Dendritic cell treated with granulocyte-macrophage colony-stimulating factor and Interleukin-4, amounts not matched to agents 40 ng/mL and 50 ng/mL, for 4 days (primary cell): Measurements from ENCODE around the gene SIGLEC12.

Experiments
- H3K27ac Mint-ChIP-seq: one replicate; pipeline ENCODE4 v1.8.0; 2022; ENCODE audit warnings: mild to moderate bottlenecking, mixed read lengths
- H3K27me3 Mint-ChIP-seq: one replicate; pipeline ENCODE4 v1.8.0; 2022; ENCODE audit warnings: mild to moderate bottlenecking, mixed read lengths
- H3K36me3 Mint-ChIP-seq: one replicate; pipeline ENCODE4 v1.8.0; 2022; ENCODE audit warnings: low read depth, mixed read lengths
- H3K4me1 Mint-ChIP-seq: one replicate; pipeline ENCODE4 v1.8.0; 2022; ENCODE audit warnings: low read depth, mixed read lengths
- H3K4me3 Mint-ChIP-seq: one replicate; pipeline ENCODE4 v1.8.0; 2022; ENCODE audit warnings: mild to moderate bottlenecking, moderate library complexity, mixed read lengths
- H3K9me3 Mint-ChIP-seq: one replicate; pipeline ENCODE4 v1.8.0; 2022; ENCODE audit warnings: mixed read lengths
- intact Hi-C: fragments of 100-400 bp; cut with micrococcal nuclease; formaldehyde crosslinking; loops from one replicate; pipeline ENCODE4 v1.15.0; 2022

The SIGLEC12 gene

DNA sequence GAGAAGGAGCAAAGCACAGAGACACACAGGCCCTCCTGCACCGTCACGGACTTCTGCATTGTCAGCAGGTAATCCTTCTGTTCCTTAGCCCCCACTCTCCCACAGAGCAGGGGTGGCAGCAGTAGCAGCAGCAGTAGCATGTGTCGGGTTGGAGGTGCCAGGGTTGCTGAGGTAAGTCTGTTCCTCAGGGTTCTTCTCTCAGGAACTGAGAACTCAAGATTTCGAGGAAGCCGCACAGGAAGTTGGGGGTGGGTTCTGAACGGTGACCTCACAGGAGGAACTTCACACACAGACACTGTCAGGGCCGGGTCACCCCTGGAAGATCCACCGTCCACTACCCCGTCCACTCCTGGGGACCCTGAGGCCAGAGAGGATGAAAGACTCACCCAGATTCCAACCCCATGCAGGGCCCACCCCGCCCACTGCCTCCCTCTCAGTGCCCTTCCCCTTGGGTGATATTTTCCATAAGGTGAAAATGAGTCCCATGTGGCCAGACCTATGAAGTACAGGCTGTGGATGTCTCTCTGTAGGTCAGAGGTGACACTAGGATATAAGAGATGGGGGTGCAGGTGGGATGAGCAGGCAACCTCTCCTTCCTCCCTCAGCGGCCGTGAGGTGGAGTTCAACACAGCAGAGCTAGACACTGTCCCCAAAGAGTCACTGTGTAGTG lies at the start of gene SIGLEC12:
SIGLEC12 (minus strand) TSS at position 207 of the 670 bp plus-strand sequence; CDS start at position 140, 67 bp downstream.
- H3K27me3 Mint-ChIP-seq = peaks cover 12% of the 10 kb centered on the region

DNA sequence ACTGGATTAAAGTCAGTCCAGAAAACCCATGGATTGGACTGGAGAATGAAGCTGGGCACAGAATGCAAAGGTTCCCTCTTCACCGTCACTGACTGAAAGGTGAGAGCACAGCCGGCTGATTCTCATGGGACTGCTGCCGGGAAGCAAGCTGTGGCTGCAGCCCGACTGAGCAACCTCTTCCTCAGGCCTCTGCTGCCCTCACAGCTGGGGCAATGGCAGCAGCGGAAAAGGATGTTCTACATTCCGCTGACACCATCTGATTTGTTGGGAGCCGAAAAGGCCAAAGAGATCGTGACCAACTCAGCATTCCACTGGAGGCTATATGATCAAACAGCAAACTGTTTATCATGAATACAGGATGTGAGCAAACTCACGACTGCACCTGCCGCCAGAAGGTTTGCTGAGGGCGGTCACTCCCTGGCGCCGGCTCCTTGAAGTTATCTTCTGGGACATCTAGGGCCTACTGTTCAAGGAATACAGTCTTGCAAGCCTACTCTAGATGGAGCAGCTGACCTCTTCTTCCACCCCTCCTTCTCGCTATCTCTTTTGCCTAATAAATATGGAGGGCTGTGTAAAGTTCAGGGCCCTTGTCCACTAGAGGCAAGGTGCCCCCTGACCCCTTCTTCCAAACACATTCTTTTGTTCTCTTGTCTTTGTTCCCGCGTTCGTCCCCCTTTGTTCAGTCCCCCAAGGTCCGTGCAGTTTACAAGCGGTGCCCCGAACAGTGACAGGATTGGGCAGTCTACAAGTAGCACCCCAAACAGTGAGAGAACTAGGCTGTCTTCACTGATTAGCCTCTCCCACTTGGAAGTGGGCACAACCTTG lies 49.5 kb upstream of the SIGLEC12 start:
- H3K9me3 Mint-ChIP-seq = no peaks in the 10 kb centered on the region
- peak overlapping the region; percentile 1 for H3K4me3 Mint-ChIP-seq
- no peak overlapping the region for H3K27ac Mint-ChIP-seq
- H3K4me1 Mint-ChIP-seq = peaks cover 47% of the 10 kb centered on the region
- H3K36me3 Mint-ChIP-seq = no peaks in the 10 kb centered on the region
- peaks cover 73% of the 10 kb centered on the region for H3K27me3 Mint-ChIP-seq
- intact Hi-C loops = loop anchor here (5.0 kb wide), 1 partner anchor 56 kb away; no protein-coding TSS in a partner anchor

More for the DNA sequence above, at the start of gene SIGLEC12:
- Mint-ChIP-seq H3K4me1 (peaks cover 84% of the 10 kb centered on the region), H3K27ac (peak within 1 kb of the TSS; percentile 62), H3K9me3 (peaks cover 28% of the 10 kb centered on the region), H3K4me3 (peak within 1 kb of the TSS; percentile 45), H3K36me3 (peaks cover 23% of the 10 kb centered on the region)
- intact Hi-C loops = no loop called here

DNA sequence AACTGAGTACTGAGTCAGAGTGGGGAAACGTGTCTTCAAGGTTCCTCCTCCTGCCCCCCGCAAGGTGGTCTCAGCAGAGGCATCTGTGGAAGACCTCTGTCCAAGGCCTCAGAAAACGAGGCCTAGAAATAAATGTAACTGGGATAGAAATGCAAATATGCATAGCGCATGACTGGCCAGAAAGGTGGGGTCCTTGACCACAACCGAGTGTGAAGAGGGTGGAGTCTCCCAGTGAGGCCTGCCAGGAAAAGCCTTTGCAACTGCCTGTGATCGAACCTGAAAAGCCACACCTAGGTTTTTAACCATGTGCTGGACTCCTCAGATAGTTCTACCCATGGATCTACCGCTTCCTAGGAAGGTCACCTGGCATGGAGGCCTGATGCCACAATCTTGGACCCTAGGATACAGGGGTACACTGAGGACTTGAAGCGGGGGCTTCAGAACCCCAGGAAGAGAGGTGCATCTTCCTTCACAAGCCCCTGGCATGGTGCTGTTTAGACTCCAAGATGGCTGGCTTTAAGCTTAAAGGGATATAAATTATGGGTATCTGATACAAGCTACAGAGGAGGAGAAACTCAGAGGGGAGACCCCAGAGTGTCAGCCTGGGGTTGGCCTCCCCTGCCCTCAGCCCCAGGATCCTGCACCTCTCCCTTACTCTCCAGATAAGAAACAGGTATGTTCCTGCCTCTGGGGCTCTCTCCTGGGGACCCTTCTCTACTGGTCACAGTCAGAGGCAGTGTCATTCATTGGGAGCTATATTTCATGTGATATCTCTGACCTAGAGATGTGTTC lies 48.1 kb upstream of the SIGLEC12 start:
- H3K9me3 Mint-ChIP-seq = no peaks in the 10 kb centered on the region
- H3K27ac Mint-ChIP-seq = no peak overlapping the region
- H3K36me3 Mint-ChIP-seq = no peaks in the 10 kb centered on the region
- H3K4me1 Mint-ChIP-seq = peaks cover 51% of the 10 kb centered on the region
- H3K27me3 Mint-ChIP-seq = peaks cover 80% of the 10 kb centered on the region
- intact Hi-C loops = loop anchor here (5.0 kb wide), 1 partner anchor 58 kb away; no protein-coding TSS in a partner anchor
- no peak overlapping the region for H3K4me3 Mint-ChIP-seq

DNA sequence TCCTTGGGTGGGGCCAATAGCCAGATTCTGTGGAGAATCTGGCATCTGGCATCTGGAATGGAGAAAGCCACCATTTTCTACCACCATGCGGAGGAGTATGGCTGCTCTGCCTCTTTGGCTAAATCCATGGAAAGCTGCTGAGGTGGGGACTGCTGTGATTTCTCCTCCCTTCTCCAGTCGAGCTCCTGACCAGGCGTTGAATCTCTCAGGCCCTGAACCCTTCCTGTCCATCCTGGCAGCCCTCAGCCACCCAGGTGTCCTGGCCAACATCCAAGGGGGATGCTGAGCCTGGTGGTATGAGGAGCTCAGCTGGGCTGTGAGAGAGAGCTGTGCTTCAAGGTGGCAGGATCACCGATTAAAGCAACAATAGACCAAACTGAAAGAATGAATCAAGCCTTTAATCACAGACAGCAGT lies 47.3 kb upstream of the SIGLEC12 start:
- intact Hi-C loops = no loop called here
- no peak overlapping the region for H3K27ac Mint-ChIP-seq

DNA sequence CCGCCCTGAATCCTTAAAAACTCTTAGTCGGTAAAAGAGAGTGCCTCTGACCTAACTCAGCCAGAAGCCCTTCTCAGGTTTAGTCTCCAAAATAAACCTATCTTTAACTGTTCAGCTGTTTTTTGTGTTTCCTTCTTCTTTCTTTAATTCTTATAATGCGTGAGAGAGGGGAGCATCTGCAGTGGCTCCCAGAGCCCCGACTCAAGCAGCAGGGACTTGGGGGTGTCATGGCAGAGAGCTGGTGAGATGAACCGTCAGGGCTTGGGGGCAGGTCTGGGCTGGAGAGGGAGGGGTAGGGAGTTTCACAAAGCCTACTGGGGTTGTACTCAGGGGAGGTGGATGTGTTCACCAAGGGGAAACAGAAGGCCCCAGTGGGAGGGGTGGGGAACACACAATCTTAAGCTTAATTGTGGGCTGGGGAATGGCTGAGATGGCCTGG lies 46.6 kb upstream of the SIGLEC12 start:
- Mint-ChIP-seq H3K27ac (no peak overlapping the region), H3K4me1 (peaks cover 51% of the 10 kb centered on the region), H3K4me3 (no peak overlapping the region), H3K36me3 (no peaks in the 10 kb centered on the region), H3K27me3 (peaks cover 86% of the 10 kb centered on the region), H3K9me3 (no peaks in the 10 kb centered on the region)
- intact Hi-C loops = no loop called here

More for the DNA sequence above, 47.3 kb upstream of the SIGLEC12 start:
- Mint-ChIP-seq H3K27me3 (peaks cover 82% of the 10 kb centered on the region), H3K4me1 (peaks cover 51% of the 10 kb centered on the region), H3K9me3 (no peaks in the 10 kb centered on the region), H3K36me3 (no peaks in the 10 kb centered on the region), H3K4me3 (no peak overlapping the region)

DNA sequence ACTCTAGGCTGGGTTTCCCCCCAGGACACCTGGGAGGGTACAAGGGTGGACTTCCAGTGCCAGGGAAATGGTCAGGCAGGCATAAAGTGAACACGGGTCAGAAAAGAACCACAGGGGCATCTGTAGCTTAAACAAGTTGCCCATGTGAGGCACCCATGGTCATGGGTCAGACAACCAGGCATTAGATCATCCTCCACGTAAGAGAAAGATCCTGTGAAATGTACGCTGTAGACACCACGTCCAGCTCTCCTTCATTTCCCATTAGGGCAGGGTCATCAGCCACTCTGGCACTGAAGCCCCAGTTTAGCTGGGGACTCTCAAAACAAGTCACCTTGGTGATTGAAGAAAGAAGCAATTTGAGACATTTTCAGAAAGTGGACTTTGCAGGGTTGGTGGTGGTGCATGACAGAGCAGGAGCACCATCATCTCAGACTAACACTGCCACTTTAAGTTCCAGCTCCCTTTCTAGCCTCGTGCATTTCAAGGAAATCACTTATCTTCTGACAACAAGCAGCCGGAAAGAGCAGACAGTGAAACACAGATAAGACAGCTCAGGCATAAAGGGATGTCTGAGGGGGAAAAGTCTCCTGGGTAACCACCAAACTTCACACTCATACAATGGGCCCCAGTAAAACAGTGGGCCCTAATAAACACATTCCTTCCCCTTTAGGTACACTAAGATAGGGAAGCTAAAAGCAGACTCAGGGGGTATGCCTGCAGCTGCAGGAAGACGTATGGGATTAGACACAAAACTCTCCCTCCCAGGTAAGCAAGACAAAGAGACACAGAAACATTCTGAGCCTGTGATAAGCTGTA lies 46.0 kb upstream of the SIGLEC12 start:
- Mint-ChIP-seq H3K4me3 (no peak overlapping the region), H3K4me1 (peaks cover 48% of the 10 kb centered on the region), H3K27ac (no peak overlapping the region), H3K9me3 (no peaks in the 10 kb centered on the region), H3K36me3 (no peaks in the 10 kb centered on the region), H3K27me3 (peaks cover 87% of the 10 kb centered on the region)
- intact Hi-C loops = no loop called here

DNA sequence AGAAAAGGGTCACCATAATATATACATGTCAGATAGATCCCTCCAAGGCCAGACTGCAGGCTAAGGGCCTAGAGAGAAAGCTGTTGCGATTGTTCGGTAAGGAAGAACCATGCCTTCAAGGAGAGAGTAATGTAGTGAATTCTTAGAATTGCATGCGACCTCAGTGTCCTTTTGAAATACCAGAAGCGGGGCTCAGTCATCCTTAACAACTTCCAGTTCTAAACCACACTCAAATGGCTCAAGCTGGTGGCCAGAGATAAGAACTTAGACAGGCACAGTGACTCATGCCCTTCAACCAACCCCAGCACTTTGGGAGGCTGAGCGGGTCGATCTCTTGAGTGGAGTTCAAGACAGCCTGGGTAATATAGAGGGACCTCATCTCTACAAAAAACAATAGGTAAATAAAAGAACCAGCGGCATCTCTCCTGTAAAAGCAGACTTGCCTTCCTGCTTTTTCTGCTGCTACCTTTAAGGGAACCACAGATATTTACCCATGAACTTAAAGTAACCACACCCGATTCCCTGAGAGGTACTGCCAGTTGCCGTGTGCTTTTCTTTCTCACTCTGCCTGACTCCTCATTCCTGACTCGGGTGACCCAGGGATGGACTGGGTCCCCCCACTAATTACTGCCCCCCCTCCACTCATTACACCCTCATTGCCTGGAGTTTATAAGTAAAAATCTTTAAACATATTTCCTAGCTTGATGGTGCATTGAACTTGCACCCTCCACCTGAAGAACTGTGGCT lies 45.2 kb upstream of the SIGLEC12 start:
- H3K27ac Mint-ChIP-seq = no peak overlapping the region
- H3K4me3 Mint-ChIP-seq = no peak overlapping the region
- H3K27me3 Mint-ChIP-seq = peaks cover 89% of the 10 kb centered on the region
- peaks cover 41% of the 10 kb centered on the region for H3K4me1 Mint-ChIP-seq
- intact Hi-C loops = no loop called here
- H3K9me3 Mint-ChIP-seq = no peaks in the 10 kb centered on the region
- H3K36me3 Mint-ChIP-seq = no peaks in the 10 kb centered on the region

DNA sequence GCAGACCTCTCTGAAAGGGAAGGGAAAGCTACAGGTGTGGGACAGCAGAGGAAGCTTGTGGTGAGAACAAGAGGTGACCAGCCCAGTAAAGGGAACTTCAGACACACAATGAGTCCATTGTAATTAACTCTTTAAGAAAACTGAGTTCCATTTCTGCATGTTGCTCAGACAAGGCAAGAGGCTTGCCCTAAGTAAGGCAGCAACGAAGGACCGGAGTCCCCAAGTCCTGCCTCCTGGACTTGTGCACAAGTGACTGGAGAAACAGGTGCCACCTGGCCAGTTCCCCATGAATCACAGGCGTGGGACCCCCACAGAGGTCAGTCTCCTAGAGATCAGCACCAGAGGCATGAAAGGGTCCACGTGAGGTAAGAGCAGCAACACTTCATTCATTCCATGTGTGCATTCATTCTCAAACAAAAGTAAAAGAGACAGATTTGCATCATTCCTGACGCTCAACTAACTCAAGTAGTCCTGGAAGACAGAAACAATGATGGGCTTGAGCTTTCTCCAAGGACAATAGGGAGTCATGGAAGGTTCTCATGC lies 44.6 kb upstream of the SIGLEC12 start:
- H3K27ac Mint-ChIP-seq = no peak overlapping the region
- peaks cover 34% of the 10 kb centered on the region for H3K4me1 Mint-ChIP-seq
- intact Hi-C loops = no loop called here
- peaks cover 89% of the 10 kb centered on the region for H3K27me3 Mint-ChIP-seq
- H3K4me3 Mint-ChIP-seq = no peak overlapping the region
- H3K36me3 Mint-ChIP-seq = no peaks in the 10 kb centered on the region
- H3K9me3 Mint-ChIP-seq = no peaks in the 10 kb centered on the region

DNA sequence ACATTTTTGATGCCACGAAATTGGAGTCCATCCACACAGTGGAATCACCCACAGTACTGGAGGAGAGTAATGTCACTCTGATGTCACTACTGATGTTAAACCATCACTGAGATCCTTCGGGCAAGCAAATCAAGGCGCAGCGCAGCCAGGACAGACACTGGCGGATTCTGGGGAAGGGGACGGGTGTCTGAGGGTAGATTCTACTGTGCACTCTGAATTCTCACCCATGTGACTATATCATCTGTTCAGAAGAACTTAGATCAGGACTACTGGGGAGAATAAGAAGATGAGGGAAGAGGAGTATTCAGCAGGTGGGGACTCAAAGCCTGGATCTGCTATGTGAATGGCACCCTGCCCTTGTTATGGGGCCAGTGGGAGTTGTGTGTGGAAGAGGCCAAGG lies 42.4 kb upstream of the SIGLEC12 start:
- H3K9me3 Mint-ChIP-seq = no peaks in the 10 kb centered on the region
- peaks cover 79% of the 10 kb centered on the region for H3K27me3 Mint-ChIP-seq
- intact Hi-C loops = no loop called here
- H3K27ac Mint-ChIP-seq = no peak overlapping the region
- peaks cover 23% of the 10 kb centered on the region for H3K4me1 Mint-ChIP-seq
- no peaks in the 10 kb centered on the region for H3K36me3 Mint-ChIP-seq
- H3K4me3 Mint-ChIP-seq = no peak overlapping the region

DNA sequence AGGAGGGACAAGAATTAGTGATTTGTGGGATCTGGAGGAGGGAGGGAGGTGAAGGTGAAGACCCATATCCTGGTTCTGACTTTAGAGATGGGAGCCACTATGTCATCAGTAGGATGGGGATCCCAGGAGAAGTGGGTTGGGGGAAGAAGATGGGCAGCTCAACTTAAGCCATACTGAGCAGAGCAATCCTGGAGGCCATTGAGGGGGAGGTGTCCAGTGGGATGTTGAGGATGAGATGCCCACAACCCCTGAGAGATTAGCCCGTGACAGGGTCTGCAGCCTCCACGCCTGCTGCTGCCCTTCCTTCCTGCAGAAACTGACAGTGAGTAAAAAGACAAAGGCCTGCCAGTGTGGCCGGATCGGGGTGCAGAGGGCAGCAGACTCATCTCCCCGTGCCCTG lies 41.1 kb upstream of the SIGLEC12 start:
- H3K27me3 Mint-ChIP-seq = peaks cover 76% of the 10 kb centered on the region

DNA sequence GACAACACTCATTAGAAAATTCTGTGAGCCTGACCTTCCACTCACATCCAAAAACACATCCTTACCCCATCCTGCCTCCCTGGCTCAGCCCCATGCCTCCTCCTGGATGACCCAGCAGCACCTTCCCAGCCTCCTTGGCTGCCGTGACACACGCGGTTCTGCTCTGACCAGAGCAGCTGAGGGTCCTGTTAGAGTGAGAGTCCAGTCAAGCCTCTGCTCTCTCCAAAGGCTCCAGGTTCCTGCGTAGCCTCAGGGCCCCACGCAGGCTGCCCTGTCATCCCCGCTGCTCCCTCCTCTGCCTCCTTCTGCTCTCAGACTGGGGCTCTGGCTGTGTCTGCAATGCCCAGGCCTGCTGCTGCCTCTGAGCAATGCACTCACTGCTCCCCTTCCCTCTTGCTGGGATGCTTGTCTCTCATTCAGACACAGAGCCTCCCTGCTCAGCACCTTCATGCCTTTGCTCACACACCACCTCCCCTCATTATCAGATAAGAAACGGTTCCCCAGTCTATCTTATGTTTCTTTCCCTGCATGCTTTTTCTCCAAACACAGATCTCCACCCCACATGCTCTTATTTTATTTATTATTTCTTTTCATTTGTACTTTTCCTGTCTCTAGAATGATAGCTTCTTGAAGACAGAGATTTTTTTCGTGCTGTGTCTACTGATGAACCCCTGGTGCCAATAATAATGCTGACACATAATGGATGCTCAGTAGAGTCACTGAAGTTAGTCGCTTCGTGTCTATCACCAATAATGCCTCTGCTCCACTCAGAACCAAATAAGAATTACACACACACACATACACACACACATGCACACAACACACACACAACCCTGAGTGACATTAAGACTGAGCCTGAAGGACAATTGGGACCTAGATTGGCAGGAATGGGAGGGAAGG lies 40.1 kb upstream of the SIGLEC12 start:
- no peaks in the 10 kb centered on the region for H3K36me3 Mint-ChIP-seq
- no peak overlapping the region for H3K4me3 Mint-ChIP-seq
- intact Hi-C loops = no loop called here
- no peak overlapping the region for H3K27ac Mint-ChIP-seq
- H3K4me1 Mint-ChIP-seq = peaks cover 11% of the 10 kb centered on the region
- no peaks in the 10 kb centered on the region for H3K9me3 Mint-ChIP-seq
- H3K27me3 Mint-ChIP-seq = peaks cover 74% of the 10 kb centered on the region

More for the DNA sequence above, 41.1 kb upstream of the SIGLEC12 start:
- intact Hi-C loops = no loop called here
- Mint-ChIP-seq H3K9me3 (no peaks in the 10 kb centered on the region), H3K36me3 (no peaks in the 10 kb centered on the region), H3K4me1 (peaks cover 20% of the 10 kb centered on the region), H3K4me3 (no peak overlapping the region), H3K27ac (no peak overlapping the region)
